ENCODE data around the gene GPER1.

Gene GPER1

DNA sequence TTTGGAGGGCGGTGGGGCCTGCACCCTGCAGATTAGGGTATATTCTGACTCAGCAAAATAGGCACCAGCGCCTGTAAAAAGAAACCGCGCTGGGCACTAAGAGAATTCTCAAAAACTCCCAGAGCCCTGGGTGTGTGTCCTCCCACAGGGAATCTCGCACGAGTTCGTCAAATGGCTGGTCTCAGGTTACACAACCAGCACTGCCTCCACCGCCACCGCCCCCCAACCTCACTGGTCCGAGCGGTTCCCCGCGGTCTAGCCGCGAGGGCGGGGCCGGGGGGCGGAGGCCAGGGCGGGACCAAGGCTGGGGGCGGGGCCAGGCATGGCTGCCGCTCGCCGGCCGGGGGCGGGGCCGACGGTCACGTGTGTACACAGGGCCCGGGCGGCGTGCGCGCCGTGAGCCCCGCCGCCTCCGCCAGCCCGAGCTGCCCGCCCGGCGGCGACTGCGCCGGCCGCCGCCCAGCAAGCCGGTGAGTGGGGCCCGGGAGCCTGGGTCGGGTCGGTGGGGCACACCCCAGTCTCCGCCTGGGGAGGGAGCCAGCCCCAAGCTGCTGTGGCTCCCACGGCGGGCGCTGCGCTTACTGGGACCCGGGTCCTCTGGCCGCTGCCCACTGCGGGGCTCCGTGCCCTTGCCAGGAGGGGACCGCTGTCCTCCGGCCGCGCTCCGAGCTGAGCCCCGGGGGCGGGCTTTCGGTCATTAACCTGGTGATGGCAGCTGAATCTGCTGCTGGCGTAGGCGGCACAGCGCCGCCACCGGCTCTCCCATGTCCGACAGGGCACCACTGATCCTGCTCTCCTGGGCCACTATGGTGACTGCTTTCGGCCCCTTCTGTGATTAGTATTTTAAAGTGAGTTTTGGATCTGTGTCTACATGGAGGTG is 43.5 kb upstream of the GPER1 start, which contains the start of gene GPR146:
Gene GPR146, plus strand, starts transcription at position 358 of the 880 bp plus-strand sequence. CDS start 12,970 bp downstream, outside the sequence.
- TF ChIP-seq, protein P1, sequence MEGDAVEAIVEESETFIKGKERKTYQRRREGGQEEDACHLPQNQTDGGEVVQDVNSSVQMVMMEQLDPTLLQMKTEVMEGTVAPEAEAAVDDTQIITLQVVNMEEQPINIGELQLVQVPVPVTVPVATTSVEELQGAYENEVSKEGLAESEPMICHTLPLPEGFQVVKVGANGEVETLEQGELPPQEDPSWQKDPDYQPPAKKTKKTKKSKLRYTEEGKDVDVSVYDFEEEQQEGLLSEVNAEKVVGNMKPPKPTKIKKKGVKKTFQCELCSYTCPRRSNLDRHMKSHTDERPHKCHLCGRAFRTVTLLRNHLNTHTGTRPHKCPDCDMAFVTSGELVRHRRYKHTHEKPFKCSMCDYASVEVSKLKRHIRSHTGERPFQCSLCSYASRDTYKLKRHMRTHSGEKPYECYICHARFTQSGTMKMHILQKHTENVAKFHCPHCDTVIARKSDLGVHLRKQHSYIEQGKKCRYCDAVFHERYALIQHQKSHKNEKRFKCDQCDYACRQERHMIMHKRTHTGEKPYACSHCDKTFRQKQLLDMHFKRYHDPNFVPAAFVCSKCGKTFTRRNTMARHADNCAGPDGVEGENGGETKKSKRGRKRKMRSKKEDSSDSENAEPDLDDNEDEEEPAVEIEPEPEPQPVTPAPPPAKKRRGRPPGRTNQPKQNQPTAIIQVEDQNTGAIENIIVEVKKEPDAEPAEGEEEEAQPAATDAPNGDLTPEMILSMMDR (IDR thresholded peaks at IDR 0.05; ENCODE audit: insufficient read depth, low read length, poor library complexity, severe bottlenecking): peak; percentile 82
- TF ChIP-seq EZH2phosphoT487 (conservative IDR thresholded peaks at IDR 0.05; ENCODE audit: low read length): no peak
- Histone ChIP-seq H3K27me3 (ENCODE audit: low read length) (no peaks in the 10 kb centered on the region), H3K9me2 (replicated peaks; ENCODE audit: insufficient read depth, low read length) (no peaks in the 10 kb centered on the region), H4K20me1 (ENCODE audit: low read depth, low read length) (0 out of 2 replicates have a peak, but pooled peaks cover 2% of the 10 kb centered on the region), H3K4me3 (ENCODE audit: insufficient read depth, low read length, poor library complexity, severe bottlenecking) (peak within 1 kb of the TSS; percentile 52), H3K4me2 (ENCODE audit: low read depth, low read length, poor library complexity, severe bottlenecking) (peak within 1 kb of the TSS; percentile 76), H3K9ac (ENCODE audit: low read length) (peak within 1 kb of the TSS; percentile 48), H3F3A (ENCODE audit: insufficient read depth) (no peaks in the 10 kb centered on the region), H3K36me3 (ENCODE audit: low read length) (no peaks in the 10 kb centered on the region), H3K27ac (ENCODE audit: low read depth, low read length) (no peak within 1 kb of the TSS), H2AFZ (ENCODE audit: low read depth, low read length, severe bottlenecking) (no peak within 1 kb of the TSS), H3K79me2 (ENCODE audit: insufficient read depth, low read length) (no peaks in the 10 kb centered on the region), H3K9me3 (ENCODE audit: insufficient read depth, low read length) (no peaks in the 10 kb centered on the region)

DNA sequence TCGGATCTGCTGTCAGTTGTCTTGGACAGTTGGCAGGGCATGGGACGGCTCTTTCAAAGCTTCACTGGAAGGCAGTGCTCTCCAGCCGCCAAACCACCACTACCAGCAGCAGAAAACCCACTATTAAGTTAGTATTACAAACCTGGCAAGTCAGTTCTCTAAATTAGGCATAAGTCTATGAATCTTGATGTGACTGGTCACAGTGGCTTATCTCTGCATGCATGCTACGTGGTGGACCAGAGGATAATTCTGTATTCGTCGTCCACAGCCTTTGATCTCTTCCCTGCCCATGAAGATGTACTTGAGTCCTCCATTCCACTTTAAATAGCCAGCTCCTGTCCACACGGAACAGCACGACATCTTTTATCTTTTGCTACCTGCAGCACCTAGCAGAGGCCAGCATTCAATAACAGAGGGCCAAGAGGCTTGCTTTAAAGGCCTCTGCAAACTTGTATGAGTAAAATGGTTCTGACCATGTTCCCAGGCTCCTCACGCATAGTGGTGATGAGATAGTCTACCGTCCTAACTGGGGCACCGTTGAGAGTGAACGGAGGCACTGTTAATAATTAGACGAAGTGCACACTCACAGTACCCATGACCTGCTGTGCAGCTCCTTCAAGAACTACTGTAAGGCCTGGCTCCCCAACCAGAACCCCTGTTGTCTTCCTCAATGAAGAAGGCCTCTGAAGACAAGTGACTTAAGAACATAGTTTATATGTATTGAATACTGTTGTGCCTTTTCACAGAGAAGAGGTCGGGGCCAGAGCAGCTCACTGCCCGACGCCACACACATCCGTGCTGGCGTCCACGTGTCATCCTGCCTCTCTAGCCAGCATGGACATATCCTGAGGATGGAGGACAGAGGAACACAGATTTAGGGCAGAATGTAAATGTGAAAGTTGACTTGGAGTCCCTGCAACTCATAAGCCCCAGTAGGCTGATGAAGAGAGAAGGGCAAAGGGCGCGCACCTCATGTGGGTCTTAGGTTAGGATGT is 42.5 kb upstream of the GPER1 start:
- H3K9me3 ChIP-seq (ENCODE audit: insufficient read depth, low read length): no peaks in the 10 kb centered on the region
- peak overlapping the region; percentile 76 for H3K4me2 ChIP-seq (ENCODE audit: low read depth, low read length, poor library complexity, severe bottlenecking)
- H3K27me3 ChIP-seq (ENCODE audit: low read length): no peaks in the 10 kb centered on the region
- no peaks in the 10 kb centered on the region for H3K79me2 ChIP-seq (ENCODE audit: insufficient read depth, low read length)
- H3K4me3 ChIP-seq (ENCODE audit: insufficient read depth, low read length, poor library complexity, severe bottlenecking): peak overlapping the region; percentile 52
- H3K36me3 ChIP-seq (ENCODE audit: low read length): no peaks in the 10 kb centered on the region
- no peaks in the 10 kb centered on the region for H3F3A ChIP-seq (ENCODE audit: insufficient read depth)
- 0 out of 2 replicates have a peak, but pooled peaks cover 4% of the 10 kb centered on the region for H4K20me1 ChIP-seq (ENCODE audit: low read depth, low read length)
- no peak overlapping the region for H2AFZ ChIP-seq (ENCODE audit: low read depth, low read length, severe bottlenecking)
- peak overlapping the region; percentile 48 for H3K9ac ChIP-seq (ENCODE audit: low read length)
- no peak overlapping the region for H3K27ac ChIP-seq (ENCODE audit: low read depth, low read length)
- no peaks in the 10 kb centered on the region for H3K9me2 ChIP-seq (replicated peaks; ENCODE audit: insufficient read depth, low read length)
- TF ChIP-seq, protein P1 (IDR thresholded peaks at IDR 0.05; ENCODE audit: insufficient read depth, low read length, poor library complexity, severe bottlenecking): no peak
- no peak for TF ChIP-seq EZH2phosphoT487 (conservative IDR thresholded peaks at IDR 0.05; ENCODE audit: low read length)

DNA sequence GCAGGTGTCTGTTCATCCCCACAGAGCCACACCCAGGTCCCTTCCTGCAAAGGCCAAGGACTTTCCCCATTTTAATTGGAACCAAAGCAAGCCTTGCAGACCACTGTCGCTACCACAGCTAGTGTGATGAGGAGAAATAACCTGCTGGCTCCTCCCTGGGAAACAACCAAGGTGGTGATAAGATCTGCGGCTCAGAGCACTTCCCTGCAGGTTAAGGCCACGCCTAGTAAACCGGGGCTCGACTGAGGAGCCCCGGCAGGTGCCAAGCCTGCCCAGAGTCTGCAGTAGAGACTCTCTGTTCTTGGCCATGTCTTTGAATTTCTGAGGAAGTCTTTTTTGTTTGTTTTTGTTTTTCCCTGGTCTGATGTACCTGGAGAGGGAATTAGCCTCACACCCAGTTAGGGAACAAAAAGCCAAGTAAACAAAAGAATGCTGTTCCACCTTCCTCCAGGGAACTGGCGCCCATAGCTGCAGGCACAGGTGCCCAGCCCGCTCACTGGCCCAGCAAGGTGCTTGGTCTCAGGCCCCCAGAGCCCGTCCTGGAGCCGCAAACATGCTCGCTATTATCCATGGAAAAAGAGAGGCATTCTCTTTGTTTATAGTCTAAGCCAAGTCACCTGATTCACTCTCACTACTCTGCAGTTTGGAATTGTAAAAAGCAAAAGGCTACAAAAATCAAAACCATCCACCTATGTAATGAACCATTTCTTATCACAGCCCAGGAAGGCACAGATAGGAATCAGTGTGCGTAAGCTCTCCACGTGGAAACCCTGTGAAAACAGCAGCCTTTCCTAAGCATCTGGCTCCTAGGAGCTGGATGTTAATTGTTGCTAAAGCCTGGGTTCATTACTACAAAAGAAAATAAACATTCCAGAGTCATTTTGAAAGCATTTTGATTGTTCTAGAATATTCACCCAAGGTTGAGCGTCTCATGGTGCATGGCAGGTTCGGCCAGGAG is 40.9 kb upstream of the GPER1 start:
- Histone ChIP-seq H3K4me3 (ENCODE audit: insufficient read depth, low read length, poor library complexity, severe bottlenecking) (no peak overlapping the region), H3K4me2 (ENCODE audit: low read depth, low read length, poor library complexity, severe bottlenecking) (no peak overlapping the region), H3K36me3 (ENCODE audit: low read length) (no peaks in the 10 kb centered on the region), H4K20me1 (ENCODE audit: low read depth, low read length) (0 out of 2 replicates have a peak, but pooled peaks cover 4% of the 10 kb centered on the region), H3K9me2 (replicated peaks; ENCODE audit: insufficient read depth, low read length) (no peaks in the 10 kb centered on the region), H2AFZ (ENCODE audit: low read depth, low read length, severe bottlenecking) (no peak overlapping the region), H3K27ac (ENCODE audit: low read depth, low read length) (no peak overlapping the region), H3K9me3 (ENCODE audit: insufficient read depth, low read length) (no peaks in the 10 kb centered on the region), H3K27me3 (ENCODE audit: low read length) (no peaks in the 10 kb centered on the region), H3F3A (ENCODE audit: insufficient read depth) (no peaks in the 10 kb centered on the region), H3K9ac (ENCODE audit: low read length) (no peak overlapping the region), H3K79me2 (ENCODE audit: insufficient read depth, low read length) (no peaks in the 10 kb centered on the region)
- TF ChIP-seq, protein P1 (IDR thresholded peaks at IDR 0.05; ENCODE audit: insufficient read depth, low read length, poor library complexity, severe bottlenecking): no peak
- TF ChIP-seq EZH2phosphoT487 (conservative IDR thresholded peaks at IDR 0.05; ENCODE audit: low read length): no peak

Measured in SU-DHL-6 (cell line).